HL-60 (cell line): Measurements from ENCODE around the gene ARSG.

Experiments used
- GABPA ChIP-seq: IDR thresholded peaks from 2 replicates; pipeline ENCODE4 v1.6.1; 2012; ENCODE audit warnings: low read depth
- POLR2AphosphoS5 ChIP-seq: IDR thresholded peaks from 2 replicates; pipeline ENCODE4 v1.6.1; 2012; ENCODE audit warnings: low read depth
- SPI1 ChIP-seq: IDR thresholded peaks from 2 replicates; pipeline ENCODE4 v1.6.1; 2012; ENCODE audit warnings: low read depth, mild to moderate bottlenecking, borderline replicate concordance
- TF ChIP-seq, protein P1 (sequence below): IDR thresholded peaks from one replicate; pipeline ENCODE4 v1.5.1; 2011; ENCODE audit warnings: low read length, control low read depth, inconsistent platforms; ENCODE audit not compliant: insufficient read depth
- TF ChIP-seq, protein P2 (sequence below): IDR thresholded peaks from 2 replicates; pipeline ENCODE4 v1.6.1; 2012; ENCODE audit warnings: low read depth; ENCODE audit not compliant: insufficient replicate concordance

DNA sequence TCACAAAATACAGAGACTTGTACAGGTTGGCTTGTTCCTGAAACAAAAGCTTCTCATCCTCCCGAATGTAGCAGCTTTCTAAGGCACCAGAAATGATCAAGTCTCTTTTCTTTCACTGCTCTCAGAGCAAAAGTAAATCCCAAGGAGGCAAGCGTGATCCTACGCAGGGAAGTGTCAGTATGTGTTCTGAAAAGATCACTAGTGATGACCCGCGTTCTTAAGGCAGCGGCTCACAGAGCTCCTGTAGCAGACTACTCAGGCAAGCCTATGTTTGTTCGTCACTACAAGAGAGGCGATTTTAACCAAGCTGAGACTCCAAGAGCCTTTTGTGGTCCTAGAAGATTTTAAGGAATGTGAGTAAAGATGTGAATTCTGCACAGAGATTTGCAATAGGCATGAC lies 131.5 kb downstream of the ARSG start:
- TF ChIP-seq POLR2AphosphoS5: no peak
- TF ChIP-seq, protein P1, sequence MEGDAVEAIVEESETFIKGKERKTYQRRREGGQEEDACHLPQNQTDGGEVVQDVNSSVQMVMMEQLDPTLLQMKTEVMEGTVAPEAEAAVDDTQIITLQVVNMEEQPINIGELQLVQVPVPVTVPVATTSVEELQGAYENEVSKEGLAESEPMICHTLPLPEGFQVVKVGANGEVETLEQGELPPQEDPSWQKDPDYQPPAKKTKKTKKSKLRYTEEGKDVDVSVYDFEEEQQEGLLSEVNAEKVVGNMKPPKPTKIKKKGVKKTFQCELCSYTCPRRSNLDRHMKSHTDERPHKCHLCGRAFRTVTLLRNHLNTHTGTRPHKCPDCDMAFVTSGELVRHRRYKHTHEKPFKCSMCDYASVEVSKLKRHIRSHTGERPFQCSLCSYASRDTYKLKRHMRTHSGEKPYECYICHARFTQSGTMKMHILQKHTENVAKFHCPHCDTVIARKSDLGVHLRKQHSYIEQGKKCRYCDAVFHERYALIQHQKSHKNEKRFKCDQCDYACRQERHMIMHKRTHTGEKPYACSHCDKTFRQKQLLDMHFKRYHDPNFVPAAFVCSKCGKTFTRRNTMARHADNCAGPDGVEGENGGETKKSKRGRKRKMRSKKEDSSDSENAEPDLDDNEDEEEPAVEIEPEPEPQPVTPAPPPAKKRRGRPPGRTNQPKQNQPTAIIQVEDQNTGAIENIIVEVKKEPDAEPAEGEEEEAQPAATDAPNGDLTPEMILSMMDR: no peak
- TF ChIP-seq, protein P2, sequence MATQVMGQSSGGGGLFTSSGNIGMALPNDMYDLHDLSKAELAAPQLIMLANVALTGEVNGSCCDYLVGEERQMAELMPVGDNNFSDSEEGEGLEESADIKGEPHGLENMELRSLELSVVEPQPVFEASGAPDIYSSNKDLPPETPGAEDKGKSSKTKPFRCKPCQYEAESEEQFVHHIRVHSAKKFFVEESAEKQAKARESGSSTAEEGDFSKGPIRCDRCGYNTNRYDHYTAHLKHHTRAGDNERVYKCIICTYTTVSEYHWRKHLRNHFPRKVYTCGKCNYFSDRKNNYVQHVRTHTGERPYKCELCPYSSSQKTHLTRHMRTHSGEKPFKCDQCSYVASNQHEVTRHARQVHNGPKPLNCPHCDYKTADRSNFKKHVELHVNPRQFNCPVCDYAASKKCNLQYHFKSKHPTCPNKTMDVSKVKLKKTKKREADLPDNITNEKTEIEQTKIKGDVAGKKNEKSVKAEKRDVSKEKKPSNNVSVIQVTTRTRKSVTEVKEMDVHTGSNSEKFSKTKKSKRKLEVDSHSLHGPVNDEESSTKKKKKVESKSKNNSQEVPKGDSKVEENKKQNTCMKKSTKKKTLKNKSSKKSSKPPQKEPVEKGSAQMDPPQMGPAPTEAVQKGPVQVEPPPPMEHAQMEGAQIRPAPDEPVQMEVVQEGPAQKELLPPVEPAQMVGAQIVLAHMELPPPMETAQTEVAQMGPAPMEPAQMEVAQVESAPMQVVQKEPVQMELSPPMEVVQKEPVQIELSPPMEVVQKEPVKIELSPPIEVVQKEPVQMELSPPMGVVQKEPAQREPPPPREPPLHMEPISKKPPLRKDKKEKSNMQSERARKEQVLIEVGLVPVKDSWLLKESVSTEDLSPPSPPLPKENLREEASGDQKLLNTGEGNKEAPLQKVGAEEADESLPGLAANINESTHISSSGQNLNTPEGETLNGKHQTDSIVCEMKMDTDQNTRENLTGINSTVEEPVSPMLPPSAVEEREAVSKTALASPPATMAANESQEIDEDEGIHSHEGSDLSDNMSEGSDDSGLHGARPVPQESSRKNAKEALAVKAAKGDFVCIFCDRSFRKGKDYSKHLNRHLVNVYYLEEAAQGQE: no peak
- TF ChIP-seq GABPA: no peak
- no peak for TF ChIP-seq SPI1
